ENCODE data around the gene USF3. TPM values are rescaled to one million over a fixed set of nuclear protein-coding genes. Genes with fewer than 3 reads are reported as not detected.

The USF3 gene
- total and polyA plus RNA-seq, 4 donors, result 5.2 to 21.3 (median 9.8) TPM

- Histone ChIP-seq H3K4me3 (no peak overlapping the region), H3K4me1 (ENCODE audit: control insufficient read depth in 5 of 5, insufficient read depth in 5 of 5, low read length in 5 of 5) (no peaks in the 10 kb centered on the region), H3K9me3 (ENCODE audit: control insufficient read depth in 4 of 4, insufficient read depth in 3 of 4, low read length in 3 of 4) (no peaks in the 10 kb centered on the region), H3K9ac (ENCODE audit: insufficient read depth in 1 of 2, low read length in 2 of 2) (no peak overlapping the region), H3K27ac (ENCODE audit: low read depth in 1 of 2, low read length in 1 of 2) (no peak overlapping the region), H3K27me3 (ENCODE audit: control insufficient read depth in 3 of 3, insufficient read depth in 3 of 3, low read length in 2 of 3) (peaks cover 0 to 9% (median 2%) of the 10 kb centered on the region in 3 donors), H3K36me3 (ENCODE audit: control insufficient read depth in 4 of 4, insufficient read depth in 4 of 4, low read length in 4 of 4) (no peaks in the 10 kb centered on the region)
- TF ChIP-seq CTCF (IDR thresholded peaks at IDR 0.05; ENCODE audit: control extremely low read depth, extremely low read depth), result no peak
- 87 to 92% methylated on average over 7 of the region's 7 CpGs for WGBS, 2 donors
- ATAC-seq (ENCODE audit: insufficient read depth, low FRiP score) (no peak), DNase-seq (no peak)
Measured at GRCh38 chr3:113623811-113624210, 72.6 kb downstream of the USF3 start.

- no peak for ATAC-seq (ENCODE audit: insufficient read depth, low FRiP score)
- 68 to 70% methylated on average over 19 of the region's 19 CpGs for WGBS, 2 donors
Measured at GRCh38 chr3:113623324-113623723, 73.1 kb downstream of the USF3 start.

GRCh38 chr3:113620091-113620490 lies 76.4 kb downstream of the USF3 start:
- H3K27me3 ChIP-seq (ENCODE audit: control insufficient read depth in 3 of 3, insufficient read depth in 3 of 3, low read length in 2 of 3), result peaks cover 0 to 9% (median 2%) of the 10 kb centered on the region in 3 donors
- H3K4me3 ChIP-seq, result no peak overlapping the region
- H3K4me1 ChIP-seq (ENCODE audit: control insufficient read depth in 5 of 5, insufficient read depth in 5 of 5, low read length in 5 of 5), result peaks cover 0 to 9% (median 0%) of the 10 kb centered on the region in 5 donors
- no peak overlapping the region for H3K27ac ChIP-seq (ENCODE audit: low read depth in 1 of 2, low read length in 1 of 2)
- TF ChIP-seq CTCF (IDR thresholded peaks at IDR 0.05; ENCODE audit: control extremely low read depth, extremely low read depth), result no peak
- H3K36me3 ChIP-seq (ENCODE audit: control insufficient read depth in 4 of 4, insufficient read depth in 4 of 4, low read length in 4 of 4), result no peaks in the 10 kb centered on the region
- H3K9ac ChIP-seq (ENCODE audit: insufficient read depth in 1 of 2, low read length in 2 of 2), result no peak overlapping the region
- no peak for DNase-seq
- no peak for ATAC-seq (ENCODE audit: insufficient read depth, low FRiP score)
- H3K9me3 ChIP-seq (ENCODE audit: control insufficient read depth in 4 of 4, insufficient read depth in 3 of 4, low read length in 3 of 4), result no peaks in the 10 kb centered on the region

More at GRCh38 chr3:113623324-113623723, 73.1 kb downstream of the USF3 start:
- TF ChIP-seq CTCF (IDR thresholded peaks at IDR 0.05; ENCODE audit: control extremely low read depth, extremely low read depth), result no peak
- Histone ChIP-seq H3K4me1 (ENCODE audit: control insufficient read depth in 5 of 5, insufficient read depth in 5 of 5, low read length in 5 of 5) (no peaks in the 10 kb centered on the region), H3K27me3 (ENCODE audit: control insufficient read depth in 3 of 3, insufficient read depth in 3 of 3, low read length in 2 of 3) (peaks cover 0 to 9% (median 2%) of the 10 kb centered on the region in 3 donors), H3K36me3 (ENCODE audit: control insufficient read depth in 4 of 4, insufficient read depth in 4 of 4, low read length in 4 of 4) (no peaks in the 10 kb centered on the region), H3K9me3 (ENCODE audit: control insufficient read depth in 4 of 4, insufficient read depth in 3 of 4, low read length in 3 of 4) (no peaks in the 10 kb centered on the region), H3K9ac (ENCODE audit: insufficient read depth in 1 of 2, low read length in 2 of 2) (no peak overlapping the region), H3K27ac (ENCODE audit: low read depth in 1 of 2, low read length in 1 of 2) (no peak overlapping the region), H3K4me3 (no peak overlapping the region)
- no peak for DNase-seq

GRCh38 chr3:113617726-113618125 lies 78.7 kb downstream of the USF3 start:
- Histone ChIP-seq H3K4me3 (no peak overlapping the region), H3K27ac (ENCODE audit: low read depth in 1 of 2, low read length in 1 of 2) (no peak overlapping the region), H3K9me3 (ENCODE audit: control insufficient read depth in 4 of 4, insufficient read depth in 3 of 4, low read length in 3 of 4) (no peaks in the 10 kb centered on the region), H3K27me3 (ENCODE audit: control insufficient read depth in 3 of 3, insufficient read depth in 3 of 3, low read length in 2 of 3) (peaks cover 0 to 3% (median 0%) of the 10 kb centered on the region in 3 donors), H3K36me3 (ENCODE audit: control insufficient read depth in 4 of 4, insufficient read depth in 4 of 4, low read length in 4 of 4) (no peaks in the 10 kb centered on the region), H3K9ac (ENCODE audit: insufficient read depth in 1 of 2, low read length in 2 of 2) (no peak overlapping the region), H3K4me1 (ENCODE audit: control insufficient read depth in 5 of 5, insufficient read depth in 5 of 5, low read length in 5 of 5) (peaks cover 0 to 9% (median 0%) of the 10 kb centered on the region in 5 donors)
- 92 to 93% methylated on average over 2 of the region's 2 CpGs for WGBS, 2 donors
- no peak for ATAC-seq (ENCODE audit: insufficient read depth, low FRiP score)
- no peak for TF ChIP-seq CTCF (IDR thresholded peaks at IDR 0.05; ENCODE audit: control extremely low read depth, extremely low read depth)
- no peak for DNase-seq
